COLO668 (cell line): ENCODE data around the gene TIGD2.

Source experiments
- DNase-seq: peaks from one replicate; lab custom pipeline; 2025; ENCODE audit not compliant: unreplicated experiment; lab: John Stamatoyannopoulos, UW

Gene TIGD2

GRCh38 chr4:89161841-89162240, 50.5 kb downstream of the TIGD2 start:
- no peak for DNase-seq

DNA sequence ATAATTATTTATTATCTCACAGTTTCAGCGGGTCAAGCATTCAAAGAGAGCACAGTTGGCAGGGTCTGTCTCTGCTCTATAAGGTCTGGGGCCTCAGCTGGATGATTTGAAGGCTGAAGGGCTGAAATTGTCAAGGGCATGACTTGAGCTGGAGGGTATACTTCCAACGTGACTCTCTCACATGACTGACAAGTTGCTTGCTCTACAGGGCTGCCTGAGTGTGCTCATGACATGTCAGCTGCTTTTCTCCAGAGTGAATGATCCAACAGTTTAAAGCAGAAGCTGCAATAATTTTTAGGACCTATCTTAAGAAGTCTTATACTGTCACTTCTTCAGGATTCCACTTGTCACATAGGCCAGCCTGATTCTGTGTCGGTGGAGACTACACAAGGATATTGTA, 51.2 kb downstream of the TIGD2 start:
- DNase-seq: no peak

GRCh38 chr4:89162987-89163386, 51.7 kb downstream of the TIGD2 start:
- no peak for DNase-seq

DNA sequence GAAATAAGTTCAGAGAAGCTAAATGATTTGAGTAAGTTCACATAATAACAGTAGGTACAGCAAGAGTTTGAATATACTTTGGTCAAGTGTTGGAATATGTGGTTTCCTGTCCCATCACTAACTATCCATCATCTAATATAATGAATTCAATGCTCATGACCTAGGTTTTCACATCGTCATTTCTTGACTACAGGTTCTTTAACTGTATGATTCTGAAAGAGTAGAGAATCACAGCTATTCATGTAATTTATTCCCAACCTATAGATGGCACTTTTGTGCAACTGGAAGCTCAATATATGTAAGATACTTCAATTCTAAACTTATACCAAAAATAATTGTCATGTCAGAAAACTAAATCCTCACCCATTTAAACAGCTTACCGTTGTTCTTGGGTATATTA, 53.1 kb downstream of the TIGD2 start:
- DNase-seq: no peak
